Measurements from ENCODE around the gene HSBP1. TPM values are rescaled to one million over a fixed set of nuclear protein-coding genes. Genes with fewer than 3 reads are reported as not detected.

Gene HSBP1
- total and polyA plus RNA-seq, 2 of the 13 experiments (the other 11 are each of a cell fraction or from before 2014, with no cell fraction given): 249 to 292 TPM

DNA sequence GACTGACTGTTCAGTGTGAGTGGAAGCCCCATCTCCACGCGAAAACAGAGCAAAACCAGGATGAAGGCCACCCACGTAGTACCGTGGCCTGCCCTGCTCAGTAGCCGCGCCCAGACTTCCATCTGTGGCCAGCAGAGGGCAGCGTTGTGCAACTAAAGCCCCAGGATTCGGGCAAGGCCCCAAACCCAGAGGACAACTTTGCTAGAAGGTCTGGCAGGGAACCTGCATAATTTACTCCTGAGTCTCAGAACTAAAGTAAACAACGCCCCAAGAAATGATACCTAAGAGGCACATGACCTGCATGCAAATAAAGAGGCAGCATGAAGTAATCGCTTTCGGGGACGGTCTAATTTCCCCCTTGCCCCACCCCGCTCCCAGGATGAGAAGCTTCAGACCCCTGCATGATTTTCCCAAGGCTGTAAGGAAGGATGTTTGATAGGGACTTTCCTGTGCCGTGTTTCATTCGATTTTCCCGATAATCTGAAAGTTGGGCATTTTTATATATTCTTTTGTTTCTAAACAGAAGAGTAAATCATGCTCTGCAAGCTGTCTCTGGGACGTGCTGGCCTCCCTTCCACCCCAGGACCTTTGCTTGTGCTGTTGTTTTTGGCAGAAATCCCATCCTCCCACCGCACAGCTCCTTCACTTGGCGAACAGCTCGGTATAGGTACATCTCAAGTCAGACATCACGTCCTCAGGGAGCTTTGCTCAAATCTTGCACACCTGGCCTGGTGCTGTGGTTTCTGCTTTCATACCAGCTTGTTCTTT is 18.6 kb downstream of the HSBP1 start (continued):
- TF ChIP-seq SMAD1 (CRISPR knock-in tag; IDR thresholded peaks at IDR 0.05; ENCODE audit: borderline replicate concordance, low read depth): no peak
- no peak for TF ChIP-seq SKI (IDR thresholded peaks at IDR 0.05; ENCODE audit: partially characterized antibody)
- no peak for TF ChIP-seq KDM5A (IDR thresholded peaks at IDR 0.05; ENCODE audit: borderline replicate concordance, low read length)
- TF ChIP-seq CENPT (CRISPR knock-in tag; IDR thresholded peaks at IDR 0.05; ENCODE audit: low read depth): no peak
- peak; percentile 23; the same call in 1 of the 2 replicates for TF ChIP-seq GABPB1 (CRISPR knock-in tag; IDR thresholded peaks at IDR 0.05)
- no peak for TF ChIP-seq FOXP1 (IDR thresholded peaks at IDR 0.05)
- TF ChIP-seq FOXP1 (CRISPR knock-in tag; IDR thresholded peaks at IDR 0.05): no peak
- no peak for TF ChIP-seq ZNF703 (CRISPR knock-in tag; IDR thresholded peaks at IDR 0.05; ENCODE audit: borderline replicate concordance)
- TF ChIP-seq, protein P1, sequence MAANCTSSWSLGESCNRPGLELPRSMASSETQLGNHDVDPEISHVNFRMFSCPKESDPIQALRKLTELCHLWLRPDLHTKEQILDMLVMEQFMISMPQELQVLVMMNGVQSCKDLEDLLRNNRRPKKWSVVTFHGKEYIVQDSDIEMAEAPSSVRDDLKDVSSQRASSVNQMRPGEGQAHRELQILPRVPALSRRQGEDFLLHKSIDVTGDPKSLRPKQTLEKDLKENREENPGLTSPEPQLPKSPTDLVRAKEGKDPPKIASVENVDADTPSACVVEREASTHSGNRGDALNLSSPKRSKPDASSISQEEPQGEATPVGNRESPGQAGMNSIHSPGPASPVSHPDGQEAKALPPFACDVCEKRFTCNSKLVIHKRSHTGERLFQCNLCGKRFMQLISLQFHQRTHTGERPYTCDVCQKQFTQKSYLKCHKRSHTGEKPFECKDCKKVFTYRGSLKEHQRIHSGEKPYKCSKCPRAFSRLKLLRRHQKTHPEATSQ (CRISPR knock-in tag; IDR thresholded peaks at IDR 0.05; ENCODE audit: borderline replicate concordance): no peak
- peak; percentile 90 for TF ChIP-seq XRCC5 (optimal IDR thresholded peaks at IDR 0.05; ENCODE audit: low read length)
- TF ChIP-seq, protein P2, sequence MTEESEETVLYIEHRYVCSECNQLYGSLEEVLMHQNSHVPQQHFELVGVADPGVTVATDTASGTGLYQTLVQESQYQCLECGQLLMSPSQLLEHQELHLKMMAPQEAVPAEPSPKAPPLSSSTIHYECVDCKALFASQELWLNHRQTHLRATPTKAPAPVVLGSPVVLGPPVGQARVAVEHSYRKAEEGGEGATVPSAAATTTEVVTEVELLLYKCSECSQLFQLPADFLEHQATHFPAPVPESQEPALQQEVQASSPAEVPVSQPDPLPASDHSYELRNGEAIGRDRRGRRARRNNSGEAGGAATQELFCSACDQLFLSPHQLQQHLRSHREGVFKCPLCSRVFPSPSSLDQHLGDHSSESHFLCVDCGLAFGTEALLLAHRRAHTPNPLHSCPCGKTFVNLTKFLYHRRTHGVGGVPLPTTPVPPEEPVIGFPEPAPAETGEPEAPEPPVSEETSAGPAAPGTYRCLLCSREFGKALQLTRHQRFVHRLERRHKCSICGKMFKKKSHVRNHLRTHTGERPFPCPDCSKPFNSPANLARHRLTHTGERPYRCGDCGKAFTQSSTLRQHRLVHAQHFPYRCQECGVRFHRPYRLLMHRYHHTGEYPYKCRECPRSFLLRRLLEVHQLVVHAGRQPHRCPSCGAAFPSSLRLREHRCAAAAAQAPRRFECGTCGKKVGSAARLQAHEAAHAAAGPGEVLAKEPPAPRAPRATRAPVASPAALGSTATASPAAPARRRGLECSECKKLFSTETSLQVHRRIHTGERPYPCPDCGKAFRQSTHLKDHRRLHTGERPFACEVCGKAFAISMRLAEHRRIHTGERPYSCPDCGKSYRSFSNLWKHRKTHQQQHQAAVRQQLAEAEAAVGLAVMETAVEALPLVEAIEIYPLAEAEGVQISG (CRISPR knock-in tag; IDR thresholded peaks at IDR 0.05): no peak
- TF ChIP-seq, protein P3, sequence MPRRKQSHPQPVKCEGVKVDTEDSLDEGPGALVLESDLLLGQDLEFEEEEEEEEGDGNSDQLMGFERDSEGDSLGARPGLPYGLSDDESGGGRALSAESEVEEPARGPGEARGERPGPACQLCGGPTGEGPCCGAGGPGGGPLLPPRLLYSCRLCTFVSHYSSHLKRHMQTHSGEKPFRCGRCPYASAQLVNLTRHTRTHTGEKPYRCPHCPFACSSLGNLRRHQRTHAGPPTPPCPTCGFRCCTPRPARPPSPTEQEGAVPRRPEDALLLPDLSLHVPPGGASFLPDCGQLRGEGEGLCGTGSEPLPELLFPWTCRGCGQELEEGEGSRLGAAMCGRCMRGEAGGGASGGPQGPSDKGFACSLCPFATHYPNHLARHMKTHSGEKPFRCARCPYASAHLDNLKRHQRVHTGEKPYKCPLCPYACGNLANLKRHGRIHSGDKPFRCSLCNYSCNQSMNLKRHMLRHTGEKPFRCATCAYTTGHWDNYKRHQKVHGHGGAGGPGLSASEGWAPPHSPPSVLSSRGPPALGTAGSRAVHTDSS (CRISPR knock-in tag; conservative IDR thresholded peaks at IDR 0.05): no peak
- TF ChIP-seq KMT2B (CRISPR knock-in tag; IDR thresholded peaks at IDR 0.05): no peak
- TF ChIP-seq, protein P4, sequence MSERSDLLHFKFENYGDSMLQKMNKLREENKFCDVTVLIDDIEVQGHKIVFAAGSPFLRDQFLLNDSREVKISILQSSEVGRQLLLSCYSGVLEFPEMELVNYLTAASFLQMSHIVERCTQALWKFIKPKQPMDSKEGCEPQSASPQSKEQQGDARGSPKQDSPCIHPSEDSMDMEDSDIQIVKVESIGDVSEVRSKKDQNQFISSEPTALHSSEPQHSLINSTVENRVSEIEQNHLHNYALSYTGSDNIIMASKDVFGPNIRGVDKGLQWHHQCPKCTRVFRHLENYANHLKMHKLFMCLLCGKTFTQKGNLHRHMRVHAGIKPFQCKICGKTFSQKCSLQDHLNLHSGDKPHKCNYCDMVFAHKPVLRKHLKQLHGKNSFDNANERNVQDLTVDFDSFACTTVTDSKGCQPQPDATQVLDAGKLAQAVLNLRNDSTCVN (CRISPR knock-in tag; IDR thresholded peaks at IDR 0.05; ENCODE audit: borderline replicate concordance): no peak
- TF ChIP-seq RAD21 (CRISPR knock-in tag; IDR thresholded peaks at IDR 0.05): peak; percentile 91
- TF ChIP-seq ZNF431 (CRISPR knock-in tag; IDR thresholded peaks at IDR 0.05; ENCODE audit: borderline replicate concordance, low read depth): no peak
- TF ChIP-seq ZFP37 (CRISPR knock-in tag; IDR thresholded peaks at IDR 0.05; ENCODE audit: borderline replicate concordance): peak; percentile 35; the same call in 1 of the 2 replicates
- no peak for TF ChIP-seq ZNF543 (CRISPR knock-in tag; IDR thresholded peaks at IDR 0.05)
- TF ChIP-seq LCORL (IDR thresholded peaks at IDR 0.05): no peak
- peak; percentile 68 for TF ChIP-seq LCORL (CRISPR knock-in tag; IDR thresholded peaks at IDR 0.05)
- no peak for TF ChIP-seq ZMYM2 (CRISPR knock-in tag; IDR thresholded peaks at IDR 0.05)
- TF ChIP-seq, protein P5, sequence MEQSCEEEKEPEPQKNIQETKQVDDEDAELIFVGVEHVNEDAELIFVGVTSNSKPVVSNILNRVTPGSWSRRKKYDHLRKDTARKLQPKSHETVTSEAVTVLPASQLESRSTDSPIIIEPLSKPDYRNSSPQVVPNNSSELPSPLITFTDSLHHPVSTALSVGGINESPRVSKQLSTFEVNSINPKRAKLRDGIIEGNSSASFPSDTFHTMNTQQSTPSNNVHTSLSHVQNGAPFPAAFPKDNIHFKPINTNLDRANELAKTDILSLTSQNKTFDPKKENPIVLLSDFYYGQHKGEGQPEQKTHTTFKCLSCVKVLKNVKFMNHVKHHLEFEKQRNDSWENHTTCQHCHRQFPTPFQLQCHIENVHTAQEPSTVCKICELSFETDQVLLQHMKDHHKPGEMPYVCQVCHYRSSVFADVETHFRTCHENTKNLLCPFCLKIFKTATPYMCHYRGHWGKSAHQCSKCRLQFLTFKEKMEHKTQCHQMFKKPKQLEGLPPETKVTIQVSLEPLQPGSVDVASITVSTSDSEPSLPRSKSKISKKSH (CRISPR knock-in tag; IDR thresholded peaks at IDR 0.05; ENCODE audit: borderline replicate concordance): peak; percentile 63; the same call in 1 of the 2 replicates
